Loucy (cell line): ENCODE data around the gene POFUT1.
"Not testable (repeated sequence)": the region's sequence is repeated elsewhere in the genome, so short reads cannot be mapped to it uniquely, and the experiment has no call there.

ENCODE experiments used
- H2AFZ ChIP-seq: fragments of 200-600 bp; sonication (generic); 2 replicates; pipeline ENCODE4 v1.6.0; 2016; ENCODE audit warnings: antibody characterized with exemption, mild to moderate bottlenecking, low read length, moderate library complexity
- H3F3A ChIP-seq: fragments of 200-600 bp; 2 replicates; pipeline ENCODE4 v1.6.0; 2016; ENCODE audit warnings: antibody characterized with exemption, low read depth, mild to moderate bottlenecking
- H3K27me3 ChIP-seq: fragments of 200-600 bp; sonication (generic); 2 replicates; pipeline ENCODE4 v1.6.1; 2014; ENCODE audit warnings: low read length, mild to moderate bottlenecking; ENCODE audit not compliant: insufficient read depth, poor library complexity, severe bottlenecking
- H3K36me3 ChIP-seq: fragments of 200-600 bp; sonication (generic); 2 replicates; pipeline ENCODE4 v1.6.1; 2016; ENCODE audit warnings: low read length; ENCODE audit not compliant: insufficient read depth
- H3K4me1 ChIP-seq: fragments of 200-600 bp; sonication (generic); 2 replicates; pipeline ENCODE4 v1.5.1; 2014; ENCODE audit warnings: low read length, mild to moderate bottlenecking; ENCODE audit not compliant: insufficient read depth, poor library complexity, severe bottlenecking
- H3K4me2 ChIP-seq: fragments of 200-600 bp; sonication (generic); 2 replicates; pipeline ENCODE4 v1.6.0; 2014; ENCODE audit warnings: antibody characterized with exemption, low read length, low read depth, mild to moderate bottlenecking; ENCODE audit not compliant: poor library complexity, severe bottlenecking
- H3K4me3 ChIP-seq: fragments of 200-600 bp; sonication (generic); 2 replicates; pipeline ENCODE4 v1.5.1; 2014; ENCODE audit warnings: low read length, mild to moderate bottlenecking, mixed read lengths; ENCODE audit not compliant: poor library complexity, severe bottlenecking
- H3K79me2 ChIP-seq: fragments of 200-600 bp; sonication (generic); 2 replicates; pipeline ENCODE4 v1.6.1; 2014; ENCODE audit warnings: low read length; ENCODE audit not compliant: insufficient read depth
- H3K9ac ChIP-seq: fragments of 200-600 bp; sonication (generic); 2 replicates; pipeline ENCODE4 v1.6.0; 2014; ENCODE audit warnings: mild to moderate bottlenecking, low read depth, low read length, moderate library complexity; ENCODE audit not compliant: poor library complexity, severe bottlenecking
- H3K9me2 ChIP-seq: fragments of 200-600 bp; sonication (generic); replicated peaks from 2 replicates; pipeline ENCODE4 v1.6.1; 2016; ENCODE audit warnings: low read depth, low read length, mixed read lengths
- H3K9me3 ChIP-seq: fragments of 200-600 bp; sonication (generic); 2 replicates; pipeline ENCODE4 v1.6.1; 2014; ENCODE audit warnings: mild to moderate bottlenecking, antibody characterized with exemption, low read length, low read depth; ENCODE audit not compliant: insufficient read depth
- H4K20me1 ChIP-seq: fragments of 200-600 bp; sonication (generic); 2 replicates; pipeline ENCODE4 v1.6.0; 2014; ENCODE audit warnings: antibody characterized with exemption, low read length, mild to moderate bottlenecking; ENCODE audit not compliant: insufficient read depth, poor library complexity, severe bottlenecking
- EZH2phosphoT487 ChIP-seq: fragments of 200-600 bp; IDR thresholded peaks from 2 replicates; pipeline ENCODE4 v1.6.1; 2018; ENCODE audit warnings: antibody characterized with exemption, mild to moderate bottlenecking, moderate library complexity, borderline replicate concordance
- TF ChIP-seq, protein P1 (sequence below): fragments of 200-600 bp; sonication (generic); conservative IDR thresholded peaks from 2 replicates; pipeline ENCODE4 v1.5.1; 2014; ENCODE audit warnings: mild to moderate bottlenecking, antibody characterized with exemption, low read length

Gene POFUT1

DNA sequence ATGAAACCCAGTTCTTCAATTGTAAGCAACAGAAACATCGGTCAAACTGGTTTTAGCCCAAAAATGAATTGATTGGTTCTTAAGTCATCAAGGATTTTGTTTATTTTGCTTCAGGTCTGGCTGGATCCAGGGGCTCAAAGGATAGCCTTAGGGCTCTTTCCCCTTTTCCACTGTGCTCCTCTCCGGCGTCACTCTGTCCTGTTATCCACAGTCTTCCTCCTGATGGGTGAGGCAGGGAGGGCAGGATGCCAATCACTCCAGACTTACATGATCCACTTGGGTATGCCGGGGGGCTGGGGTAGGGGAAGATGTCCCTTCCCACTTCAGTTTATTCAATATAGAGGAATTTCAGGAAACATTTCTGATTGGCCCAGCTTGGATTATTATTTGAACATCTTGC is 40.1 kb upstream of the POFUT1 start:
- Histone ChIP-seq H3K4me3 (no peak overlapping the region), H3K27me3 (no peaks in the 10 kb centered on the region), H3K9me3 (no peaks in the 10 kb centered on the region), H3K36me3 (peaks cover 31% of the 10 kb centered on the region; the same call in 1 of the 2 replicates), H3K79me2 (no peaks in the 10 kb centered on the region), H3K4me2 (no peak overlapping the region), H3K4me1 (no peaks in the 10 kb centered on the region), H3K9ac (no peak overlapping the region), H3K9me2 (no peaks in the 10 kb centered on the region), H2AFZ (no peak overlapping the region), H3F3A (no peaks in the 10 kb centered on the region), H4K20me1 (no peaks in the 10 kb centered on the region)
- TF ChIP-seq, protein P1, sequence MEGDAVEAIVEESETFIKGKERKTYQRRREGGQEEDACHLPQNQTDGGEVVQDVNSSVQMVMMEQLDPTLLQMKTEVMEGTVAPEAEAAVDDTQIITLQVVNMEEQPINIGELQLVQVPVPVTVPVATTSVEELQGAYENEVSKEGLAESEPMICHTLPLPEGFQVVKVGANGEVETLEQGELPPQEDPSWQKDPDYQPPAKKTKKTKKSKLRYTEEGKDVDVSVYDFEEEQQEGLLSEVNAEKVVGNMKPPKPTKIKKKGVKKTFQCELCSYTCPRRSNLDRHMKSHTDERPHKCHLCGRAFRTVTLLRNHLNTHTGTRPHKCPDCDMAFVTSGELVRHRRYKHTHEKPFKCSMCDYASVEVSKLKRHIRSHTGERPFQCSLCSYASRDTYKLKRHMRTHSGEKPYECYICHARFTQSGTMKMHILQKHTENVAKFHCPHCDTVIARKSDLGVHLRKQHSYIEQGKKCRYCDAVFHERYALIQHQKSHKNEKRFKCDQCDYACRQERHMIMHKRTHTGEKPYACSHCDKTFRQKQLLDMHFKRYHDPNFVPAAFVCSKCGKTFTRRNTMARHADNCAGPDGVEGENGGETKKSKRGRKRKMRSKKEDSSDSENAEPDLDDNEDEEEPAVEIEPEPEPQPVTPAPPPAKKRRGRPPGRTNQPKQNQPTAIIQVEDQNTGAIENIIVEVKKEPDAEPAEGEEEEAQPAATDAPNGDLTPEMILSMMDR: no peak
- TF ChIP-seq EZH2phosphoT487: no peak

DNA sequence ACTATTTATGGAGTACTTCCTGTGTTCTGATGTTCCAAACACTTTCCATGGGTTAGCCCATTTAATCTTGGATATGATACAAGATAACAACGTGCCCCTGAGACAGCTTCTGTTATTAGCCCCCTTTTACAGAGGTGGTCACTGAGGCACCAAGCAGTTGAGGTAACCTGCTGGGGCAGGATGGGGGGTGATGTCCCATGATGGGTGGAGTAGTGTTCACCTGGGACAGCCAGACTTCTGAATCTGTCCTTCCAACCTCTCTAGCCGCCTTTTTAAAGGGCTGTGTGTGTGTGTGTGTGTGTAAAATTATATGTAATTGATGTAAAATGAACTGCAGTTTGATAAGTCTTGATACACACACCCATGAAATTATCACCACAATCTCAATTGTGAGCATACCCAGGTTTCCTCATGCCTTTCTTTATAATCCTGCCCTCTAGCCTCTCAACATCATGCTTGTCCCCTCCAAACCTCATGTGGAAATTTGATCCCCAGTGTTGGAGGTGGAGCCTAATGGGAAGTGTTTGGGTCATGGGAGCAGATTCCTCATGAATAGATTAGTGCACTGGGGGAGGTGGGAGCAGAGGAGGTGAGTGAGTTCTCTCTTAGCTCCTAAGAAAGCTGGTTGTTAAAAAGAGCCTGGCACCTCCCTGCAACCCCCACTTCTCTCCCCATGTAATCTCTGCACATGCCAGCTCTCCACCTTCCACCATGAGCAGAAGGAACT is 39.3 kb upstream of the POFUT1 start:
- H3K4me3 ChIP-seq: no peak overlapping the region
- no peak for TF ChIP-seq EZH2phosphoT487
- TF ChIP-seq, protein P1: no peak
- peaks cover 28% of the 10 kb centered on the region; the same call in 1 of the 2 replicates for H3K36me3 ChIP-seq
- no peaks in the 10 kb centered on the region for H3K4me1 ChIP-seq
- no peaks in the 10 kb centered on the region for H4K20me1 ChIP-seq
- no peaks in the 10 kb centered on the region for H3K79me2 ChIP-seq
- no peak overlapping the region for H2AFZ ChIP-seq
- H3K9me3 ChIP-seq: no peaks in the 10 kb centered on the region
- no peaks in the 10 kb centered on the region for H3F3A ChIP-seq
- no peaks in the 10 kb centered on the region for H3K9me2 ChIP-seq
- H3K4me2 ChIP-seq: no peak overlapping the region
- no peaks in the 10 kb centered on the region for H3K27me3 ChIP-seq
- H3K9ac ChIP-seq: no peak overlapping the region

DNA sequence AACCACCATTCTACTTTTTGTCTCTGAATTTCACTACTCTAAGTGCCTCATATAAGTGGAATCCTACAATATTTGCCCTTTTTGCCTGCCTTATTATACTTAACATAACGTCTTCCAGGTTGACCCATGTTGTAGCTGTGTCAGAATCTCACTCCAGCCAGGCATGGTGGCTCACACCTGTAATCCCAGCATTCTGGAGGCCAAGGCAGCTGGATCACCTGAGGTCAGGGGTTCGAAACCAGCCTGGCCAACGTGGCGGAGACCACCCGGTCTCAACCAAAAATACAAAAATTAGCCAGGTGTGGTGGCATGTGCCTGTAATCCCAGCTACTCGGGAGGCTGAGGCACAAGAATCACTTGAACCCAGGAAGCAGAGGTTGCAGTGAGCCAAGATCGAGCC is 30.0 kb upstream of the POFUT1 start:
- H3K4me1 ChIP-seq, H3K27me3 ChIP-seq: not testable (repeated sequence)

DNA sequence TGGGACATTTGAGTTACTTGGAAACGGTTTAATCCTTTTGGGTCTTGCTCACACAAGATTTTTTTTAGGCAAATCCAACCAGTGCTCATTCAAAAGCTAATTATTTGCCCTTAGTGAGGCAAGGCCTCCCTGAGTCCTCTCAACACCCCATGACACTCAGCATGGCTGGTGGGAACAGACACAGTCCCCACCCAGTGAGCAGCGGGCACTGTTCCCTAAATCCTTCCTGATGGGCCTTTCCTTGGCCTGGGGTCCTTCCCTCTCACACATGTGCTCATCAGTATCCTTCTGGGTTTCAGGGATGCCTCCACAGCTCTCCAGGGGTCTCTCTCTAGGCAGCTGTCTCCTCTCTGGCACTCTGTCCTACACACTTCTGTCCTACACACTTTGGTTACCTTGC is 28.2 kb upstream of the POFUT1 start:
- H3K4me2 ChIP-seq: no peak overlapping the region
- no peaks in the 10 kb centered on the region for H3K27me3 ChIP-seq
- H3K36me3 ChIP-seq: no peaks in the 10 kb centered on the region
- no peaks in the 10 kb centered on the region for H3K9me3 ChIP-seq
- no peak overlapping the region for H3K4me3 ChIP-seq
- H3K9me2 ChIP-seq: no peaks in the 10 kb centered on the region
- no peak overlapping the region for H2AFZ ChIP-seq
- no peak overlapping the region for H3K9ac ChIP-seq
- TF ChIP-seq, protein P1: no peak
- TF ChIP-seq EZH2phosphoT487: no peak
- H3F3A ChIP-seq: no peaks in the 10 kb centered on the region
- no peaks in the 10 kb centered on the region for H4K20me1 ChIP-seq
- H3K4me1 ChIP-seq: no peaks in the 10 kb centered on the region
- no peaks in the 10 kb centered on the region for H3K79me2 ChIP-seq

More for the DNA sequence above, 30.0 kb upstream of the POFUT1 start:
- H3K79me2 ChIP-seq, H3K9me3 ChIP-seq, H3K9me2 ChIP-seq, H3K9ac ChIP-seq, H2AFZ ChIP-seq, H3K4me2 ChIP-seq, H3K4me3 ChIP-seq, H4K20me1 ChIP-seq, H3K36me3 ChIP-seq, H3F3A ChIP-seq: not testable (repeated sequence)
